ENCODE results near the gene GAS6.

DNA sequence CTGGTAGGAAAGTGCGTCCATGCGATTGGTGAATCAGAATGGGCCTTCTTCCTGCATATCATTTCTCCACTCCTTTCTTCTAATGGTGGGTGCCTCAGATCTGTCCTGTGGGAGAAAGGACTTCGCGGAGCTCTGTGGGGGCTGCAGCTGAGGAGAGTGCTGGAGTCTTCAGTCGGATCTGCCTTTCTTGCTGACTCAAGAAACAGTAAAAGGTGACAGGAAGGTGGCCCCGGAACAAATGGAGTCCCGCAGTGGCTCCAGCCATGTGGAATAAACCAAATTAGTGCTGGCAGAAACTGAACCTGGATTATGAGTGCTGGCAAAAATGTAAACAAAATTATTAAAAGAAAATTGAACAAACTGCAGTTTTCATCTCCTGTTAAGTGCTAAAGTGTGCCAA, 15.1 kb upstream of the GAS6 start:
- TF ChIP-seq, protein P1, sequence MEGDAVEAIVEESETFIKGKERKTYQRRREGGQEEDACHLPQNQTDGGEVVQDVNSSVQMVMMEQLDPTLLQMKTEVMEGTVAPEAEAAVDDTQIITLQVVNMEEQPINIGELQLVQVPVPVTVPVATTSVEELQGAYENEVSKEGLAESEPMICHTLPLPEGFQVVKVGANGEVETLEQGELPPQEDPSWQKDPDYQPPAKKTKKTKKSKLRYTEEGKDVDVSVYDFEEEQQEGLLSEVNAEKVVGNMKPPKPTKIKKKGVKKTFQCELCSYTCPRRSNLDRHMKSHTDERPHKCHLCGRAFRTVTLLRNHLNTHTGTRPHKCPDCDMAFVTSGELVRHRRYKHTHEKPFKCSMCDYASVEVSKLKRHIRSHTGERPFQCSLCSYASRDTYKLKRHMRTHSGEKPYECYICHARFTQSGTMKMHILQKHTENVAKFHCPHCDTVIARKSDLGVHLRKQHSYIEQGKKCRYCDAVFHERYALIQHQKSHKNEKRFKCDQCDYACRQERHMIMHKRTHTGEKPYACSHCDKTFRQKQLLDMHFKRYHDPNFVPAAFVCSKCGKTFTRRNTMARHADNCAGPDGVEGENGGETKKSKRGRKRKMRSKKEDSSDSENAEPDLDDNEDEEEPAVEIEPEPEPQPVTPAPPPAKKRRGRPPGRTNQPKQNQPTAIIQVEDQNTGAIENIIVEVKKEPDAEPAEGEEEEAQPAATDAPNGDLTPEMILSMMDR (IDR thresholded peaks at IDR 0.05 in 2 of 3, conservative IDR thresholded peaks at IDR 0.05 in 1 of 3; ENCODE audit: borderline replicate concordance in 1 of 3, insufficient read depth in 1 of 3, low read depth in 2 of 3, low read length in 2 of 3), result no peak
- TF ChIP-seq, protein P2, sequence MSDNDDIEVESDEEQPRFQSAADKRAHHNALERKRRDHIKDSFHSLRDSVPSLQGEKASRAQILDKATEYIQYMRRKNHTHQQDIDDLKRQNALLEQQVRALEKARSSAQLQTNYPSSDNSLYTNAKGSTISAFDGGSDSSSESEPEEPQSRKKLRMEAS (IDR thresholded peaks at IDR 0.05), result no peak

Measured in HCT116 (cell line).